HG02938 (cell line): ENCODE measurements around the gene LRRC1.
A peak's percentile ranks its signal among the peaks of the same experiment; 100 is the strongest.
"Not testable (repeated sequence)": the region's sequence is repeated elsewhere in the genome, so short reads cannot be mapped to it uniquely, and the experiment has no call there.

Source experiments
- ATAC-seq: cut with Tn5 transposase; IDR thresholded peaks from one replicate; pipeline ENCODE4 v1.9.1; 2021; ENCODE audit warnings: mild to moderate bottlenecking, moderate library complexity; ENCODE audit not compliant: unreplicated experiment

Gene LRRC1

DNA sequence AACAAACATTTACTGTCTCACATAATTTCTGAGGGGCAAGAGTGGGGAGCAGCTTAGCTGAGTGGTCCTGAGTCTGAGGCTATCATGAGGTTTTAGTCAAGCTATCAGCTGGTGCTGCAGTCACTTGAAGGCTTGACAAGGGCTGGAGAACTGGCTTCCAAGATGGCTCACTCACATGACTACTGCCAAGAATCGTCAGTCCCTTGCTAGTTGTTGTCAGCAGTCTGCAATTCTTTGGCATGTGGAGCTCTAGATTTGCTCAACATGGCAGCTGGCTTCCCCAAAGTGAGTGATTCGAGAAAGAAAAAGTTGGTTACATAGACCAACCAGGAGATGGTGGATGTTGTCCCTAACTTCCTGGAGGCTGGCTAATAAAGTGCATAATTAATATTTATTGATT, 2.8 kb upstream of the LRRC1 start:
- ATAC-seq: no peak

DNA sequence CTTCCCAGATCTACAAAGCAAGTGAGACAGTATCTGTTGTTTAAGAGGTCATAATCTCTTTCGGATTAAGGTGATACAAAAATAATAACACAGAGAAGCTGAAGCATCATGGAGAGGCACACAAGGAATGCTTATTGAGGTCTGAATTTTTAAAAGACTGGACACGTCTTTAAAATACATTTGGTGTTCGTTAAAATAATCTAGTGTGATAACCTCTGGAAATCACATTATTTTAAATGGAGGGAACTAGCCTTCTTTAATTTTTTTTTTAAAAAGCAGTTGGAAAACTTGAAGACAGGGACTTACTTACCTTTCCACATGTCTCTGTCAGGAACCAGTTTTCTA, 1.9 kb upstream of the LRRC1 start:
- no peak for ATAC-seq

DNA sequence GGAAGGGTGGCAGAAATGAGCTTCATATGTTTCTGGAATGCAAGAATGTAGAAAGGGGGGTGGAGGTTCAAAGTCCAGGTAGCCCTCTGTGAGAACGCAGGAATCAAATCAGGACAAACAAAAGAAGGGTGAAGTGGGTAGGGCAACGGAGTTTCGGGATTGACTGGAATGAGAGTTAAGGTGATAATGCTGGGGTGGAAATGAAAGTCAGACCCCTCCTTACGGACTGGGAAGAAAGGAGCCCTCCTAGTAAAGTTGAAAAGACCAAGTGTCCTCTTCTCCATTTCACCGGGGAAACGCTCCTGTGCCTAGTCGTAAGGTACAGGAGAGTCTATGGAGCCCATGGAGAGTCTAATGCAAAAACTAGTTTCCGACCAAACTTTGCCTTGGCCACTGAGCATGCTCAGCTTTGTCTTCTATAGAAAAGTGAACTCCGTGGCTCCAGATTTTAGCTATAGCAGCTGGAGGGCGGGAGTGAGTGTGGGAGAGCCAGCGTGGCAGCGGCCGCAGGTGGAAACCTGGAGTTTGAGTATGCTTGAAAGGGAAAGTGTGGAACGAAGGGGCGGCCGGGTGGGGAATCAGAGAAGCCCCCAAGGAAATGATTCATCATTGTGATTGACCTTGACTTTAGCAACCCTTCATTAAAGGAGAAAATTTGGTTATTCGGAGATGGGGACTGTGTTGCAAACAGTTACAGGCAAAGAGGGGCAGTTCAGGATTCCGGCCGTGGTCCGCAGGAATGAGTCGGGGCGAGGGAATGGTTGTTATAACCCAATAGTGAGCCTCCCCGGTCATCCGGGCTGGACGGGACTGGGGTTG, 1.3 kb upstream of the LRRC1 start:
- ATAC-seq: no peak

DNA sequence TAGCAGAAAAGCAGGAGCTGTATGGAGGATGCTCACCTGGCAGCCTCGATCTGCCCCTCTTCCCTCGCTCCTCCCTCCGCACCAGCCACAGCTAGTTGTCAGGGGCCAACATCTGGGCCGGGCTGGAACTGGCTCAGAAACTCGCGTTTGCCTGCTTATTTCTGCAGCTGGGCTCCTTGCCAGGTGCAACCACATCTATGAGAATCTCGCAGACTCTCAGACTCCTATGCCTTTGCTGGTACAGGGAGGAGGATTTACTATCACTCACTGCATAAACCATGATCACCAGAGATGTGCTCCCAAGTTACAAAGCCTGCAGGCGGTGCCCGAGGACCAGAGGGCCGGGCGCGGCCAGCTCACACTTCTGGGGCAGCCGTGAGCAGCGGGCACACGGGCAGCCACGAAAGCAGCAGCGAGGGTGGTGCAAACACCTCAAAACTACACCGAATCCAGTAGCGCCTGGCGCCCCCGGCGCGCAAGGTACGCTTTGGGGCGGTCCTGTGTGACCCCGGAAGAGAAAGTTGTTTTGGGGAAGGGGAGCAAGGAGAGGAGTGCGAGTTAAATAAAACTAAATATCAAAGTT, 577 bp upstream of the LRRC1 start:
- peak; percentile 45 for ATAC-seq

DNA sequence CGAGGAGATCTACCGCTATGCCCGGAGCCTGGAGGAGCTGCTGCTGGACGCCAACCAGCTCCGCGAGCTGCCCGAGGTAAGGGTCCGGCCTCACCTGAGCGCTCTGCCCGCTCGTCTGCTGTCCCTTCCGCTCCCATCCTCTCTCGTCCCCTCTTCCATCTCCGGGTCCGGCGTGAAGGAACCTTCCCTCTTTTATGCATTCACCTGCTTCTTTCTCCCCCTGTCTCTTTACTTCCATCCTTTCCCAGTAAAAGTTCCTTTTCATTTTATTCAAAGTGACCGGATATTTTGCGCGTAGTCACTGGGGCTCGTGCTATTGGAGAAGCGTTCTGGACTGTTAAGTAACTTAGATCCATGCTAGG, 516 bp downstream of the LRRC1 start:
- ATAC-seq: peak; percentile 25

DNA sequence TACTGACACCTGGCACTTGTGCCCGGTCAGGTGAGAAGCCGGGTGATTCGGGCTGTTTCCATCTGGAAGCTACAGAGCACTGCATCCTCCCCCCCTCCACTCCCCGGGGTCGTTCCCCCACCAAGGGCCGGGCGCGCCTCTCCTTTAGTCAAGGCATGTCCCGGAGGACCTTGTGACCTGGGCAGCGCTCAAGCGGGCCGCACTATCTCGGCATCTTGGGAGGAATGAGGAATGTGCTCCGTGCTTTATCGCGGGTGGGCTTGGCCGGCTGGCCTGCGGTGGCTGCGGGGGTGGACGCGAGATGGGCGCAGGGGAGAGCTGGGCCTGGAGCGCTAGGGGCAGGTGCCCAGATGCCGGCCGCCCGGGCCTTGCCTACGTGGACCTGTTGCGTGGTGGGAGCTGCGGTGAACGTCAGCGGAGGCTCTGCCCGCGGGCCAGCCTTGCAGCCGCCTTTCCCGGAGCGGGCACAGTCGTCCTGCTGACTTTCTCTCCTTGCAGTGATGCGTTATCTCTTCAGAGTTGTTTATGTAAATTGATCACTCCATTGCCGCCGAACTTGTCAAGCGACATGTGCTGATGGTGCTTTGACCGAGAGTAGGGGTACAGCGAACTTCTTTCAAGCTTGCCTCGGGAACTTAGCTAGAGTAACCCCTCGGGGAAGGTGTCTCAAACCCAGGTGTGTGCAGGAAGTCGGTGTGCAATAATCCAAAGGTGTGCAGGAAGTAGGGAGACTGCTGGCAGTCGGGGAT, 1.1 kb downstream of the LRRC1 start:
- no peak for ATAC-seq

DNA sequence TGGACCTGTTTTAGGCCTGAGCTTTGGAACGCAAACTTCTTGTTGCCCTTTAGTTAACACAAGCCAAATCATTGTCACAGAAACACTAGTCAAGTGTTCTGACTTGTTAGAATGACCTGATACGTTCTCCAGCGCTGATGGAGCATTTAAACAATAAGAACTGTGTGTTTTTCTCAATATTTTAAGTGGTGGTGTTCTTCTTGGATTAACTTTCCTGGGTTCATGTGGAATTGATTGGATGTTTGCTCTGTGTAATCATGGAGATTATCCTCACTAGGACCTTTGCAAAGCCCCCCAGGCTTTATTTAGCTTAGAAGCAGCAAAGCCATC, 1.6 kb downstream of the LRRC1 start:
- ATAC-seq: no peak

DNA sequence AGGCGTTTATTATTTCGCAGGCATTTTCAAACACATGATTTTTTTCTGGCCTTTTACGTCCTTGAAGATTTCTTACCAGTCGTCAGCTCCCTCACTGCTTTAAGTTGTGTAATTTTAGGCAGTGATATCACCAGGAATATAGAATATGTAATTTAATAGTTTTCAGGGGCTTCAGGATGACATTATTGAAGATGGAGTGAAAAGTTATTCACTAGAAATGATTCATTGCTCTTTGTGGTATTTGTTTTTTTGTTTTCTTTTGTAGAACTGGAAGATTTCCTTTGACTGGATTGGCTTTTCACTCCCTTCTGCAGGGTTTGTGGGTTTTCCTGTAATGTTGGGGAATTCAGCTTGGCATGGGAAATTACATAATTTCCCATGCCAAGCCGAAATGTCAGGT, 2.0 kb downstream of the LRRC1 start:
- ATAC-seq: no peak

DNA sequence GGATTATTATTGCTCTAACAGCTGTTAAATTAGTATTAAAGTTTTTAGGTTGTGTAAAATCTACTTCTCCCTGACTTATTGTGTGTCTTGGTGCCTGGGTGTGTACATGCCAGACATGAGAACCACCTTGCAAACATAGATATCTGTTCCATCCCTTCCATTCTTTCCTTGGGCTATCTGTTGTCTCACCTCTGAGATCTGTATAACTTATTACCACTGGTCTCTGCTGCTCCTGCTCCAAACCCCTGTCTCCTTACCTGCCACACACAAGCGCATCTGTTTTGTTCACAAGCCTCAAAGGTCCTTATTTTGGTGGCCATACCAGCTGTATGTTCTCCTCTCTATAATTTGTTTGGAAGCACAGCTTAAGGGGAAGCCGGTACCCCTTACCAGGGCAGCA, 2.5 kb downstream of the LRRC1 start:
- ATAC-seq: no peak

DNA sequence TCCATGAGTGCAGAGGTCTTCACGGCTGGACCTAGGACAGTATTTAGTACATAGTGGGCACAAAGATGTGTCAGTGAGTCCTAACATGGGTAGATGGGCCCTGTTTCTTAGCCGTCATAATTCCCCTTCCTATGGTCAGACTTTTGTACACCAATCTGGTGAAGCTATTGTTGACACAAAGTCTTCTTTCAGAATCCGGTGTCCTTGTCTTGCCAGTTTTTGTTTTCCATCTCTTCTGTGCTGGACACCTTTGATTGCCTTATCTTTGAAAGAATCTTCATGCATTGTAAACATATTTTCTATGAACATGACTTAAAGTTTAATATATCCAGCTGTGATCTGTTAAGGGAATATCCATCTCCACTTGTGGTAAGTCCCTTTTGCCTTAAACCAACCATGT, 4.5 kb downstream of the LRRC1 start:
- no peak for ATAC-seq

DNA sequence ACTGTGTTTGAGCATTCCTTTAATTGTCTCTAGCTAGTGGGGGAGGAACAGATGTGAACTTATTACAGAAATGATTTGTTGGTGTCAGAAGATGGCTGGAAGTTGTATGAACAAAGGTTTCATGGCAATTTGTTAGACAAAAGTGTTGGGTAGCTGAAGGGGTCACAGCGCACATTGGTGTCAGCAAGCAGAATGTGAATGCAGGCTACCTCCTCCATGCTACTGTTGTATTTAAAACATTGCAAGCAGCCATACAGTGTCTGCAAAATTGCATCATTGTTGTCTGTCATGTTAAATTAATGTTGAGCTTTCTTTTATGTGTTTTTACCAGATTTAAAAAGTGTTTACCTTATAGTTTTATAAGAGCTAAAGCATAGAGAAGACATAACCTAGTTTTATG, 6.2 kb downstream of the LRRC1 start:
- ATAC-seq: no peak

DNA sequence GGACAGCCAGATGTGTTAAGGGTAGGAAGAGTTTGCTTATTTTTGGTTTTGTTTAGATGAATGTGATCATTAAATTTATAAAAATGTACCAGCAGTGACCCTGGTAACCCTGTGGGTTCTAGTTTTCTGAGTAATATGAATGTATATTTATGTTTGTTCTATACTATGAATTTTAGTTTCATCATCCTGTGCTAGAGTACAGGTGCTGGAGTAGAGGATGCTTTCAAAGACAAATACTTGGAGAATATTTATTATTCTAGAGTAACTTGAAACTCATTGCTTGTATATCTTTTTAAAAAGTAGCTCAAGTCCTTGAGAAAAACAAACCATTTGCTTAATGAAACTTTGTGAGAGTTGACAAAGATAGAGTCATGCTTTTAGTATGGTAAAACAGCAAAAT, 7.8 kb downstream of the LRRC1 start:
- no peak for ATAC-seq

DNA sequence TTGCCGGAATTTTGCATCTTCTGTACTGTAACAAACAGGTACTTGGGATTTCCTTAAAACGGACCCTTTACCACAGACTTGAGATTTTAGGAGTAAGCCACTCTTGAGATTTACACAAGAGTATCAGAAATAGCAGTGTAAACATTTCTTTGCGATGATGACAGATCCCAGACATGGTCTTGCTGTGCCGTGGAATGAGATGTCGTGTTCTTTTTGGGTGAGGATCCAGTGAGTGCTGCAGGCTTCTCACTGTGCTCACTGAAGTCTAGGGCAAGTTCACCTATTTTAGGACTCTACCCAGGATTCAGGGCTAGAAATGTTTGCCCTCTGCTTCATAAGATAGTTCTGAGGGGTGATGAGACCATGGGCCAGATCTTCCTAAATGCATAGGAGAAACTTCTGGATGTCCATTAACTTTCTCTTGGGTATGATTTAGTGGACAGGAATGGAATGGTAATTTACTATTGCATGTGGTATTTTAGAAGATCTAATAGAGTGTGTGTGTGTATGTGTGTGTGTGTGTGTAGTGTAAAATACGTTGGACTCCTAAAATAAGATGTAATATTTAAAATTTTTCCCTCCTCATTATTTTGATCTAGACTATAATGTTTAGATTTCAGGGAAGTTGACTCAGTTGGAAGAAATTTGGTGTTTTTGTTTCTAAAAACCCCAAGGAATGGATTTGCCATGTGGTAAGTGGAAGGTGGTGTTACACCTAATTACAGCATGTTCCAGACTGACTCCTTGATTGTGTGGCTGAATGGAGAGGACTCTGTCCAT, 8.5 kb downstream of the LRRC1 start:
- no peak for ATAC-seq

DNA sequence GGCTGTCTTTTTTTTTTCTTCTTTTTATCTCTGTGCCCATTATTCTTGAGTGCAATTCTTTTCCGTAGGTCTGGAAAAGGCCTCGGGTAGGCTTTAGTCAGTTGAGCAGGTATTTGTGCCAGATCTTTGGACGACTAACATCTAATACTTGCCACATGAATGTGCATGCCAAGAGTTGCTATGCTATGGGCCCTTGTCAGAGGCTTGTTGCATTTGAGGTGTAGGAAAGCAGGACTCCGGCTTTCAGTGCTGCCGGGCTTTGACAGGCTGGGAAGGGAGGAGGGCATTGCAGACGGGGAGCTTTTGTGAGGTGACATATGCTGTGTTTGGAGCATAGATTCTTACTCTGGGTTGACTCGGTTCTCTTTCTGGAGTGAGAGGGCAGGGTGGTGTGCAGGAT, 10.2 kb downstream of the LRRC1 start:
- no peak for ATAC-seq

DNA sequence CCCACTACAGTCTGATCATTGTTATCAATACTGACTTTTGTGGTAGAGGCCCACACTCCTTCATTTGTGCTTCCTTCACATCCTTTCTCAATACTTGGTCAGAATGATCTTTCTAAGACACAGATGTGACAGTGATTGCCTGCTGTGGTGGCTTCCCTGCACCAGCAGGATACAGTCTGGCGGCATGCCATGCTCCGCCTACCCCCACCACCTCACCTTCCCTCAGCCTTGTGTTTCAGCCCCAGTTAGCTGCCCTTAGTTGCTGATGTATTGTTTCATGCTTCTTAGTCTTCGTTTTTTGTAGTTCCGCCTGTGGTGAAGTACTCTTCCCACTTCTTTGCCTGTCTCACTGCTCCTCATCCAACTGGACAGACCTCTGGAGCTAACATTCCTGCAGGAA, 10.9 kb downstream of the LRRC1 start:
- ATAC-seq: no peak

DNA sequence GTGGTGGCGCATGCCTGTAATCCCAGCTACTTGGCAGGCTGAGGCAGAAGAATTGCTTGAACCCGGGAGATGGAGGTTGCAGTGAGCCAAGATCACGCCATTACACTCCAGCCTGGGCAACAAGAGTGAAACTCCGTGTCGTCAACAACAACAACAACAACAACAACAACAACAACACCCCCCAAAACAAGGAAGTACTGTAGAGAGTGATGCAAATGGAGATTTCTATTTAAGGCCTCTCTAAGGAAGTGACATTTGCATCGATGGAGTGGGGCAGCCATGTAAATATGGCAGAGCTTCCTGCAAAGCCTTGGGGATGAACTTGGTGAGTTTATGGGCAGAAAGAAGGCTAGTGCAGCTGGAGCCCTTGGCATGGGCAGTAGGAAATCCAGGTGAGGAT, 12.8 kb downstream of the LRRC1 start:
- not testable (repeated sequence) for ATAC-seq

DNA sequence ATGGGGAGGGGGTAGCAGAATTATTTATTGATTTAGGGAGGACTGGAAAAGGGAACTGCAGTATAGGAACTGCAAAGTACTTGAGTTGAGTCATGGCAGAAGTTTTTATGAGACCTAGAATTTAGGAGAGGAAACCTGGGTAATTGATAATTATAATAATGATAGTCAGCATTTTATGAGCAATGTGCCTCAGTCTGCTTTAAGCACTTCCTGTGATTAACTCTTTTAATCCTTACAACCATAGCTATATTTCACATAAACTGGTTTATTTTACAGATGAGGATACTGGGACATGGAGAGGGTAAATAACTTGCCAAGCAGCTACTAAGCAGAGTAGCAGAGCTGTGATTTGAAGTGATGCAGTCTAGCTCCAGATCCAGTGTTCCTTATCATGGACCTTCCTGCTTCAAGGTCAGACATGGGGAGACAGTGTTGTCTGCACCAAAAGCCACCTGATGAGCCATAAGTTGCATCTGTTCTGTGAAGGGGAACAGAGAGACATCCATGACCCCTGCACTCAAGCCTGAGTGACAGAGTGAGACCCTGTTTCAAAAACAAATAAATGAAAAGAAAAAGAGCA, 13.6 kb downstream of the LRRC1 start:
- ATAC-seq: no peak

DNA sequence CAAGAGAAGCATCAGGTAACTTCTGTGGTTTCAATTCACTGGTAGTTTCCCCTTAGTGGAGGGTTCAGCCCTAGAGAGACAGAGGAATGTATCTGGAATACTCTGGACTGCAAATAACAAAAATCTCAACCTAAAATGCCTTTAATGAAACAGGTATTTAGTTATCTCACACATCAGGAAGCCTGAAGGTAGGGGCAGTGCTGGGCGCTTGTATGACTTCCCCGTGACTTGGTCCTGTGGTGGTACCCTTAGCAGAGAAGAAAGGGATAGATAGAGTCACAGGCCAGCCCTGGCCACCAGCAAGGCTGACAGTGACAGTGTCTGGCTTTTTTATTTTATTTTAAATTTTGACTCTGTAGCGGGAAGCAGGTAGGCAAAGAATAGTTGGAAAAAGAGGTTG, 14.9 kb downstream of the LRRC1 start:
- no peak for ATAC-seq

DNA sequence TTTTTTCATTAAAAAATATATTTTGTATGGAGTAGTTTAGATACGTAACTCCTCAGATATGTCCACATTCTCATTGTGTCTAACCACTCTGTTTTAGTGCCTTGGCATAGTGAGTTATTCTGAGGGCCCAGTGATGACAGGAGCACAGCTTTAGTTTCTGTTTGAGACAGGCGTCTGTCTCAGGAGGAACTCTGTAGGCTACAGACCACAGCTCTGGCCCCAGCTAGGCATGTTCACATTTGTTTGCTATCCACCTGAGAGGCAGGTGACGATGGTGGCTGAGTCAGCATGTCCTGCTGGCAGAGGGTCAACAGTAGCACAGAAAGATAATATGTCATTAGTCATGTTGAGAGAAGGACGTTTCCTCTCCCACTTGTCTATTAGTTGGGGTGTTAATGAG, 16.3 kb downstream of the LRRC1 start:
- ATAC-seq: peak; percentile 79

DNA sequence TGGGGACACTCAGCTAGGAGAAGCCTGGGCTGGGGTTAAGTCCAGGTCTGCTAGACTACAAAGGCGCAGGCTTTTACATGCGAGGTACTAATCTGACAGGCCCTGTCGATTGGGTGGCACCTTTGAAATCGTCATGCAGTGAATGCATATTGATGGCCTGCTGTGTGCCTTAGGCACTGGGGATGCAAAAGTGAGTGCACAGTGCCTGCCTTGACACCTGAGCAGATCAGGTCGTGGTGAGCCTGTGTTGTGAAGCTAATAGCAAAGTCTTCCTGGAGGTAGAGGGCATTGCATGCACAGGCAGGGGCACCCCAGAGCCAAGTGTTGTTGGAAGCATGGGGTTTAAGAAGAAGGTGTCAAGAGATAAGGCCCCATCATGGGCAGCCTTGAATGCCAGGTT, 16.9 kb downstream of the LRRC1 start:
- ATAC-seq: no peak

DNA sequence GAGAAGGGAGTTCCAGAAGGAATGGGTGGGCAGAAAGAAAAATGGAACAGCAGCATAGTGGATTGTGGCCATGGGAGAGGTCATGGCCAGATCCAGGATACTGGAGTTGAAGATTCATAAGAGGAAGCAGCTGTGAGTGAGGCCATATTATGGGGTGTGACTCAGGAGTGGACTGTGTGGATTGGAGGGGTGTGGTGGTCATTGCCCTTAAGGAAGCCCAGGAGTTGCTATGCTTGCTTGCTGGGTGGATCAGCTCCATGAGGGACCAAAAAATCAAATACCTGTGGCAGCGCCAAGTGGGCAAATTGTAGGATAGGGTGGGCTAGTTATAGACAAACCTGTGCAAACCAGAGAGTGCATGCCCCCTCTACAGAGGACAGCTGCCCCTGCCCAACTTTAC, 18.3 kb downstream of the LRRC1 start:
- no peak for ATAC-seq
